ENCODE measurements around the gene CA12. TPM values are rescaled to one million over a fixed set of nuclear protein-coding genes. Genes with fewer than 3 reads are reported as not detected.

Gene CA12
- total RNA-seq, 1 donor = under 0.01 TPM

- DNase-seq (ENCODE audit: low read depth in 2 of 3, low spot score in 2 of 3) = peak in 1 of 3 donors; percentile 73
Observed at GRCh38 chr15:63402498-63403253, 21.0 kb upstream of the CA12 start.

GRCh38 chr15:63401714-63402497 is 20.3 kb upstream of the CA12 start:
- DNase-seq (ENCODE audit: low read depth in 2 of 3, low spot score in 2 of 3) = no peak

DNA sequence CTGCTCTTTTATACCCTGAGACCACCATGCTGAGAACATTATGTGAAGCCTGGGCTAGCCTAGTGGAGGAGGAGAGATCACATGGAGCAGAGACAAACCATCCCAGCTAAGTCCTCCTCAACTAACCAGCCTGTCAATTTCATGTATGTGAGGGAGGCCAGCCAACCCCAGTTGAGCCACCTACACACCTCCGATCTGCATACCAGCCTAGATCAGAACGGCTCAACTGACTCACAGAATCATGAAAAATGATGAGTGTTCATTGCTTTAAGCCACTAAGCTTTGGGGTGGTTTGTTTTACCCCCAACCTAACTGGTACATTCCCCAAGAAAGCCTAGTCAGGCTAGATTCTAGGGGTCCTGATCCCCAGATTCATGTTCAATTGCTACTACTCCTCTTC is 19.4 kb upstream of the CA12 start:
- DNase-seq (ENCODE audit: low read depth in 2 of 3, low spot score in 2 of 3) = no peak

DNA sequence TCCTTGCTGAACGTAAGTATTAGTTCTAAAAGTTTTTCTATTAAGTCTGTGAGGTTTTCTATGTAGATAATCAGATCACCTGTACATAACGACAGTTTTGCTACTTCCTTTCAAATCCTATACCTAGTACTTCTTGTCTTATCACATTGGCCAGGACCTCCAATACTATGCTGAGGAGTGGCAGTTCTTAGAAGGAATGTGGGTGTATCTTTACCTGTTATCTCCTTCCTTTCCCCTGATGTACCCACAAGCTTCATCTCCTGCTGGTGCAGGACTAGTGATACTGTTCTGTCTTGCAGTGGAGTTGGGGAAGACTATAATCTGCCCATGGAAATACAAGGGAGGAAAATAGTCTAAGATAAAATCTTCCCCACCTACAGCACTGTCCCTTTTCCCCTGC is 16.8 kb upstream of the CA12 start:
- no peak for DNase-seq (ENCODE audit: low read depth in 2 of 3, low spot score in 2 of 3)

DNA sequence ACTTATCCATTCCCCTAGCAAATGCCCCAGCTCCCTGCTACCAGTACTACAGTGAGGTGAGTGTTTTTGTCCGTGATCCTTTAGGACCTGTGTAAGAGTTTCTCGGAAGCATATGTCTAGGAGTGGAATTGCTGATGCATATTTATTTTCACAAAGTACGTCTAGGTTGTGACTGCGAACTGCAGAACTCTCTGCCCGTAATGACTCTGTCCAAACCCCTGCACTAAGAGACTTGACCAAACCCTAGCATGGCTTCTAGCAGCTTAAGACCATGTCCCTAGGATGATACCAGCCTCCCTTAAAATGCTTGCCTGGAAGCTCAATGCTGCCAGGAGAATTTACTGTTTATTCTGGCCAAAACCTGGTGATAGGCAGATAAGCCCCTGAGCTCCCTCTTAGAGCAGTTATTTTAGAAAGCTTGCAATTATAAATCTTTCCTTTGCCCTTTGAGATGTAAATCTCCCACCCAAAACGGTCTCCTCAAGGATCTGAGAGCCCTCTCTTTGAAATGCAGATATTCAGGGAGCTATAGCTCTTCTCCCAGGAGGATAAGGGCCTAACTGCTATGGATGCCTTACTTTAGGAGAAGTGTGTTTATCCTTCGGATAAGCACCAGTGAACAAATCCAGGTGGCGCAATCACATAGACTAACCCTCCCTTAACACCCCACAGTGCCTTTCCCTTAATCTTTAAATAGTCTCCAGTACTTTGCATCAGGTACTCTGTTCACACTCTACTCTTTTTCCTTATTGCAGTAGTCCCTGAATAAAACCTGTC is 14.7 kb upstream of the CA12 start:
- DNase-seq (ENCODE audit: low read depth in 2 of 3, low spot score in 2 of 3) = no peak

GRCh38 chr15:63395730-63396151 is 14.1 kb upstream of the CA12 start:
- peak in 2 of 3 donors; percentile 32 to 51 for DNase-seq (ENCODE audit: low read depth in 2 of 3, low spot score in 2 of 3)

- DNase-seq (ENCODE audit: low read depth in 2 of 3, low spot score in 2 of 3) = peak in 1 of 3 donors; percentile 60
Observed at GRCh38 chr15:63392361-63393009, 10.8 kb upstream of the CA12 start.

GRCh38 chr15:63391669-63392360 is 10.2 kb upstream of the CA12 start:
- DNase-seq (ENCODE audit: low read depth in 2 of 3, low spot score in 2 of 3) = no peak

DNA sequence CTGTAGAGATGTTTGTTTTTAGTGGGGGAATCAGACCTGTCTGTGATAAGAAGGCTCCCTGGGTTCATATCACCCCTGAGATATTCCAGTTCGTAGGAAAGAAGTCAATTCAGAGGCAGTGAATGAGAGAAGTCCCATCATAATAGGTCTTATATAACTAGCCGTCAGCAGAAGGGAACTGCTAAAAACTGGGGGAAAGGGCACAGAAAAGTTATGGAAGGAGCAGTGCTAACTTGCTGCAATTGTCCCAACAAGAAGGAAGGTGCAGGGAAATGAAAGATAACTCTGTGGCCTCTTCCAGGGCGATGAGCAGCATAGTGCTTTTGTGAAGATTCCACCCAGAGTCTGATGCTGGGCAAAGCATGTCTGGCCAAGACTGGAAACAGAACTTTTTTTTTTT is 9.0 kb upstream of the CA12 start:
- DNase-seq (ENCODE audit: low read depth in 2 of 3, low spot score in 2 of 3) = no peak

DNA sequence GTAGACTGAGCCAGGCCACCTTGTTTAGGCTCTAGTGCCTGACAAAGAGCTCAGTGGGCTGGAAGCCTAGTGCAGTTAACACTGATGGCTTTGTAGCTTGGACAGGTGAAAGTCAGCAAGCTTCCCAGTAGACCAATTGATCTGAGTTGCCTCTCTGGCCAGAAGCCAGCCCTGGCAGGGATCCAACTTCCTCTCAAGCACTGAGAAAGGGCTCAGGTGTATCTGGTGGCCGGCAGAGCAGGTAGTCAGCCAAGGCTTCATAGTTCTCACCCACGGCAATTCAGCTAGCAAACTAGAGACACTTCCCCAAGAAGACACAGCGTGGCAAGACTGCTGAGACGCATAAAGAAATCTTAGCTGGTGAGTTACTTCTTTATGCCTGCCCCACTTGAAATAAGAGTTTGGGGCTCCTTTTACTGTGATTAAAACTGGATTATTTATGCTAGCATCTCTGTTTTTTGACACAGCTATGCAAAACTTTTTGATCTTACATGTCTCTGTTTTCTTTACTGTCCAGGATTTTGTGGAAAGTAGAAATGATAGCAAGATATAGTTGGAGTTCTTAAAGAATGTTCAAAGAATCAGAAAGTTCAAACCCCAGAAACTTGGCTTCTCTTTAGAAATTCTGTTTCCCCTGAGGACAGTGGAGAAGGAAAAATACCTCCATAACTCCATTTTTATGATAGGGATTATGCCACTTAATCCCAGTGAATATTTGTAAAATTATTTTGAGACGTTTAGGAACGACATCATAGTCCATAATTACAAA is 8.4 kb upstream of the CA12 start:
- DNase-seq (ENCODE audit: low read depth in 2 of 3, low spot score in 2 of 3) = no peak

GRCh38 chr15:63388511-63388910 is 6.9 kb upstream of the CA12 start:
- DNase-seq (ENCODE audit: low read depth in 2 of 3, low spot score in 2 of 3) = no peak

GRCh38 chr15:63387748-63388493 is 6.3 kb upstream of the CA12 start:
- no peak for DNase-seq (ENCODE audit: low read depth in 2 of 3, low spot score in 2 of 3)

GRCh38 chr15:63385911-63386531 is 4.4 kb upstream of the CA12 start:
- no peak for DNase-seq (ENCODE audit: low read depth in 2 of 3, low spot score in 2 of 3)

- DNase-seq (ENCODE audit: low read depth in 2 of 3, low spot score in 2 of 3) = no peak
Observed at GRCh38 chr15:63384906-63385305, 3.3 kb upstream of the CA12 start.

DNA sequence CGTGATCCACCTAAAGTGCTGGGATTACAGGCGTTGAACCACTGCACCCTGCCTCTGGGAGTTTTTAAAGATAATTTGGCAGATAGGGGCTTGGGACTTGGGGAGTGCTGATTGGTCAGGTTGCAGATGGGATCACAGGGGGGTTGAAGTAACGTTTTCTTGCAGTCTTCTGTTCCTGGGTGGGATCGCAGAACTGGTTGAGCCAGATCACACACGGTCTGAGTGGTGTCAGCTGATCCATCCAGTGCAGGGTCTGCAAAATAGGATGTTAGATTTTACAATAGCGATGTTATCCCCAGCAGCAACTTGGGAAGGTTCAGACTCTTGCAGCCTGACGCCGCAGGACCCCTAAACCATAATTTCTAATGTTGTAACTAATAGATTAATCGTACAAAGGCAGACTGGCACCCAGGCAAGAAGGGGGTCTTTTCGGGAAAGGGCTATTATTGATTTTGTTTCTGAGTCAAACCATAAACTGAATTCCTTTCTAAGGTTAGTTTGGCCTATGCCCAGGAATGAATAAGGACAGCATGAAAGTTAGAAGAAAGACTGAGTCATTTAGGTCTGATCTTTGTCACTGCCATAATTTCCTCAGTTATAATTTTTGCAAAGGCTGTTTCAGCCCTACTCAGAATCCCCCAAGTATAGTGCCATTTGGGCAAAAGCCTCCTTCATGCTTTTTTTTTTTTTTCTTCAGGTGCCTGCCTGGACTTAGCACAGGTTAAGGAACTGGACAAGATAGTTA is 1.5 kb upstream of the CA12 start:
- no peak for DNase-seq (ENCODE audit: low read depth in 2 of 3, low spot score in 2 of 3)

DNA sequence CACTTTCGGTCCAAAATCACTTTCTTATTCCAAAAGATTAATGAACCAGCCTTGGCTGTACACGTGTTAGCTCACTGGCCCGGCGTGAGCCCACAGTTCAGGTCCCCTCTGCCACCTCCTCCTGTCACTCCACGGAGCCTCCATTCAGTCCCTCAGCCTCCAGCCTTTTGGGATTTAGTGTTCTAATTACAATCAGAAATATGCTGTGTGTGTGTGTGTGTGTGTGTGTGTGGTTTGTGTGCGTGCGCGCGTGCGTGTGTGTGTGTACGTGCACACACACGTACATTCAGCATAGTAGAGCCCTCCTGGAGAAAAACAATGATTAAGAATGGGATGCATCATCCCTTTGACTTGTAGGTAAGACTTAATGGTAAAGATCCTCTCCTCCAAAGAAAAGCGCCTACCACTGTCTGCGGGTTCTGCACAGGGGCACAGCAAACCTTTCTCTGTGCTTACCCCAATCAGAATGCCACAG is 801 bp downstream of the CA12 start:
- no peak for DNase-seq (ENCODE audit: low read depth in 2 of 3, low spot score in 2 of 3)

DNA sequence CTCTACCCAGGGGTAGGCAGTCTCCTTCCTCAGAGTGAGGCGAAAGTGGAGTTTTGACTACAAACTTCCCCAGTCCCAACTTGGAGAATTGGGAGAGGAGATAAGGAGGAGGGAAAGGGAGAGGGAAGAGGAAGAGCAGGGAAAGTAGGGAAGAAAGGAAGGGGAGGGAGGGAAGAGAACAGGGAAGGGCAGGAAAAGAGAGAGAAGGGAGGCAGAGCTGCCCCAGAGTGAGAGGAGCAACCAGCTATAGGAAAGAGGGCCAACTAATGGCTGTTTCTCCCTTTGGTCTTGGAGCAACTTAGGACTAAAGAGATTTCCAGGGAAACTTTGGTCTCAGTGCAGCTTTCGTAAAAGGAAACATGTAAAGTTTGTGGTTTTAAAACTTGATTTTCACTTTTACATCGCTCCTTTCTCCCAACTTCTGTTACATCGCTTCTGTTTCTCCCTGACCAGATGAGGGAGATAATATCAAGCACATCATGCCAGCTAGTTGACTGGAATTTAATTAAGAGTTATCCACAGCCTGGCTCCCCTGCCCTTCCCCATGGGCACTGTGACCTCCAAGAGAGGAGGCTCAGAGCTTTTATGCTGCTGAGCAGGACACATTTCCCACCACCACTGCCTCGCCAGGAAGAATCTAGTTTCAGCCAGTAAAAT is 1.4 kb downstream of the CA12 start:
- no peak for DNase-seq (ENCODE audit: low read depth in 2 of 3, low spot score in 2 of 3)
